ENCODE measurements around the gene CDH15. TPM values are rescaled to one million over a fixed set of nuclear protein-coding genes. Genes with fewer than 3 reads are reported as not detected.
A peak's percentile ranks its signal among the peaks of the same experiment; 100 is the strongest.
"Not testable (repeated sequence)": the region's sequence is repeated elsewhere in the genome, so short reads cannot be mapped to it uniquely, and the experiment has no call there.

The CDH15 gene
- total RNA-seq, 2 experiments from 2014 or later, result not detected

DNA sequence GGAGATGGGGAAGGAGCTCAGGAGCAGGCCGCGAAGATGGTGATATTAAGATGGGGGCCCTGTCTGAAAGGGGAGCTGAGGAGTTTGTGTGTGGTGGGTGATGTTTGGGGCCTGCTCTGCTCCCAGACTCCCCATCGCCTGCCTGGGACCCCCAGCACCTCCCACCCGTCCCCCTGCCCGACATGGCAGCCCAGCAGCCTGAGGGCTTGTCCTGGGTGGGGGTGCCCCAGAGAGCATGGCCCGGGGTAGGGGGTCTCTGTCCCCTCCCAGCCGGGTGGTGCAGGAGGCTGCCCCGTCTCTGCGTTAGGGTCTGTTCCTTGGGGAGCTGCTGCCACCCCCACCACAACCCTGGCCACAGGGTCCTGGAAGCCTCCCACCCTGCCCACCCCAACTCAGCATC is 5.2 kb downstream of the CDH15 start:
- no peaks in the 10 kb centered on the region for H3K36me3 Mint-ChIP-seq
- H3K4me3 Mint-ChIP-seq, result no peak overlapping the region
- CTCF ChIA-PET, result no interaction called here
- H3K9me3 Mint-ChIP-seq (ENCODE audit: low read depth), result no peaks in the 10 kb centered on the region
- DNase-seq, result no peak
- ATAC-seq, result no peak
- H3K27ac Mint-ChIP-seq, result no peak overlapping the region
- no peaks in the 10 kb centered on the region for H3K27me3 Mint-ChIP-seq
- no peaks in the 10 kb centered on the region for H3K4me1 Mint-ChIP-seq

GRCh38 chr16:89177501-89177900 is 6.0 kb downstream of the CDH15 start:
- H3K27me3 Mint-ChIP-seq, result no peaks in the 10 kb centered on the region
- H3K27ac Mint-ChIP-seq, result no peak overlapping the region
- DNase-seq, result no peak
- no peak overlapping the region for H3K4me3 Mint-ChIP-seq
- CTCF ChIA-PET, result no interaction called here
- no peak for ATAC-seq
- H3K9me3 Mint-ChIP-seq (ENCODE audit: low read depth), result no peaks in the 10 kb centered on the region
- no peaks in the 10 kb centered on the region for H3K36me3 Mint-ChIP-seq
- H3K4me1 Mint-ChIP-seq, result no peaks in the 10 kb centered on the region

- Mint-ChIP-seq H3K4me3 (no peak overlapping the region), H3K27ac (no peak overlapping the region), H3K27me3 (no peaks in the 10 kb centered on the region), H3K36me3 (no peaks in the 10 kb centered on the region), H3K9me3 (ENCODE audit: low read depth) (no peaks in the 10 kb centered on the region), H3K4me1 (no peaks in the 10 kb centered on the region)
- CTCF ChIA-PET, result no interaction called here
- no peak for ATAC-seq
- DNase-seq, result no peak
Observed at GRCh38 chr16:89178453-89179147, 7.1 kb downstream of the CDH15 start.

GRCh38 chr16:89179148-89179484 is 7.6 kb downstream of the CDH15 start:
- no peaks in the 10 kb centered on the region for H3K9me3 Mint-ChIP-seq (ENCODE audit: low read depth)
- DNase-seq, result no peak
- no peak overlapping the region for H3K27ac Mint-ChIP-seq
- no peak overlapping the region for H3K4me3 Mint-ChIP-seq
- no peaks in the 10 kb centered on the region for H3K27me3 Mint-ChIP-seq
- H3K36me3 Mint-ChIP-seq, result no peaks in the 10 kb centered on the region
- CTCF ChIA-PET, result no interaction called here
- no peak for ATAC-seq
- no peaks in the 10 kb centered on the region for H3K4me1 Mint-ChIP-seq

DNA sequence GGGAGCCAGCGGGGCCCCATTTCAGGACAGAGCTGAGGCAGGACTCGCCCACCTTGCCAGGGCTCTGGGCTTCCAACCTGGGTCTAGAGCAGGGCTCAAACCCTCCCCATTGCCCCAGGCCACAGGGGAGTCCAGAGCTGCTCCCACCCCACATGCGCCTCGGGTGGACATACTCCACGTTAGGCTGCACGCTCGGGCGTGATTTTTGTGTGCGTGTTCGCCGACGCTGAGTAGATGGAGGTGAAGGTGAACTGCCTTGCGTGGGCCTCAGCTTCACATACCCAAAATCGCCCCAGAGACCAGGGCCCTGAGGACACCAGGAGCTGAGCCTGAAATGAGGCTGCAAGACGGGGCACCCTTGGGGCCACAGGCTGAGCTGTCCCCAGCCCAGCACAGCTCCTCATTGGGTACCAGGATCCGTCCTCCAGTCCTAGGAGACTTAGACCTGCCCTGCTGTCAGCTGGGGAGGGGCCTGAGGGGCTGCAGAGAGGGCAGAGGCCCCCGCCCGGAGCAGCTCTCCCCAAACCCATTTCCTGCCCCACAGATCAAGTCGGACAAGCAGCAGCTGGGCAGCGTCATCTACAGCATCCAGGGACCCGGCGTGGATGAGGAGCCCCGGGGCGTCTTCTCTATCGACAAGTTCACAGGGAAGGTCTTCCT is 8.2 kb downstream of the CDH15 start:
- no peaks in the 10 kb centered on the region for H3K9me3 Mint-ChIP-seq (ENCODE audit: low read depth)
- DNase-seq, result no peak
- H3K27ac Mint-ChIP-seq, result no peak overlapping the region
- no peak overlapping the region for H3K4me3 Mint-ChIP-seq
- no peaks in the 10 kb centered on the region for H3K36me3 Mint-ChIP-seq
- no peaks in the 10 kb centered on the region for H3K4me1 Mint-ChIP-seq
- CTCF ChIA-PET, result no interaction called here
- no peaks in the 10 kb centered on the region for H3K27me3 Mint-ChIP-seq
- no peak for ATAC-seq

- CTCF ChIA-PET, result no interaction called here
- H3K27me3 Mint-ChIP-seq, result no peaks in the 10 kb centered on the region
- H3K4me1 Mint-ChIP-seq, result no peaks in the 10 kb centered on the region
- no peak overlapping the region for H3K27ac Mint-ChIP-seq
- no peaks in the 10 kb centered on the region for H3K36me3 Mint-ChIP-seq
- H3K4me3 Mint-ChIP-seq, result no peak overlapping the region
- DNase-seq (no peak), ATAC-seq (no peak)
- H3K9me3 Mint-ChIP-seq (ENCODE audit: low read depth), result no peaks in the 10 kb centered on the region
Observed at GRCh38 chr16:89183463-89183862, 11.9 kb downstream of the CDH15 start.

- H3K4me1 Mint-ChIP-seq, result no peaks in the 10 kb centered on the region
- no peaks in the 10 kb centered on the region for H3K36me3 Mint-ChIP-seq
- no peak overlapping the region for H3K4me3 Mint-ChIP-seq
- DNase-seq, result no peak
- CTCF ChIA-PET, result no interaction called here
- no peak for ATAC-seq
- no peak overlapping the region for H3K27ac Mint-ChIP-seq
- no peaks in the 10 kb centered on the region for H3K9me3 Mint-ChIP-seq (ENCODE audit: low read depth)
- H3K27me3 Mint-ChIP-seq, result no peaks in the 10 kb centered on the region
Observed at GRCh38 chr16:89183975-89184676, 12.6 kb downstream of the CDH15 start.

DNA sequence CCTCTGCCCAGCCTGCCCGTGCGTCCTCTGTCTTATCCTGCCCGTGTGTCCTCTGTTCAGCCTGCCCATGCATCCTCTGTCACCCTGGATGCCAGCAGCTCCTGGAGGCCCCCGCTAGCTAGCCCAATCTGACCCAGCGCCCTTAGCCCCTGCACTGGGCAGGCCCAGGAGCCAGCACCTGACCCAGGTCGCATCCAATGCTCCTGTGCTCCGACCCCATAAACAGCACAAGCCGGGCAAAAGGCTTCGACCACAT is 13.1 kb downstream of the CDH15 start:
- no peaks in the 10 kb centered on the region for H3K9me3 Mint-ChIP-seq (ENCODE audit: low read depth)
- DNase-seq (no peak), ATAC-seq (no peak)
- H3K4me1 Mint-ChIP-seq, result no peaks in the 10 kb centered on the region
- no peaks in the 10 kb centered on the region for H3K36me3 Mint-ChIP-seq
- no peaks in the 10 kb centered on the region for H3K27me3 Mint-ChIP-seq
- no peak overlapping the region for H3K27ac Mint-ChIP-seq
- H3K4me3 Mint-ChIP-seq, result no peak overlapping the region
- CTCF ChIA-PET, result no interaction called here

DNA sequence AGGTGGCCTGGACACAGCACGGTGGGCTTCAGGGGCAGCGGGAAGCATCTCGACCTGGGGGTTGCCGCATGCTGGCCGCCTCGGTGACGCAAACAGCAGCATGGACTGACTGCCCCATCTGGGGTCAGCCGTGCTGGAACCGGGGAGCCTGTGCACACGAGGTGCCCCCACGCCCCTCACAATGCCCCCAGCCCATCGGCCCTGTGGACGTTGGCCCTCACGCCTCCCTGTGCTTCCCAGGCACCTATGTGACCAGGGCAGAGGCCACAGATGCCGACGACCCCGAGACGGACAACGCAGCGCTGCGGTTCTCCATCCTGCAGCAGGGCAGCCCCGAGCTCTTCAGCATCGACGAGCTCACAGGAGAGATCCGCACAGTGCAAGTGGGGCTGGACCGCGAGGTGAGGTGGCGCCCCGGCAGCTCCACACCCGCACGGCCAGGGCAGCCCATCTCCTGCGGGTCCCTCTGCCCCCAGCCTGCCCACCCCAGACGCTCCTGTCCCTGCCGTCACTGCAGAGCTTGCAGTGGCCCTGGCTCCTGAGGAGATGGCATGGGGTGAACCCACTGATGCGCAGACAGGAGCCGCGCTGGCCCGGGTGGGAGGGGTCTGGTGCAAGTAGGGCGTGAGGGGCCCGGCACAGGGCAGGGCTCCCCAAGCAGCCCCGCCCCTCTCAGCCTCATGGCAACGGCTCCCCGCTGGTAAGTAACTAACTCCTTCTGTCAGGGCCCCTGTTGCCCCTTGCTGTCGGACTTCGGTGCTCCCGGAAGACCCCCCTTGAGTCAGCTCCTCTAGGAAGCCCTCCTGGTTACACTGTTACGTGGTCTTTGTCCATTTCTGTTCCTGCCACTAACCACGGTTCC is 13.6 kb downstream of the CDH15 start:
- Mint-ChIP-seq H3K27ac (no peak overlapping the region), H3K36me3 (no peaks in the 10 kb centered on the region), H3K9me3 (ENCODE audit: low read depth) (no peaks in the 10 kb centered on the region), H3K4me1 (no peaks in the 10 kb centered on the region), H3K4me3 (no peak overlapping the region), H3K27me3 (no peaks in the 10 kb centered on the region)
- CTCF ChIA-PET, result no interaction called here
- ATAC-seq (peak; percentile 40), DNase-seq (peak; percentile 62)

- H3K9me3 Mint-ChIP-seq (ENCODE audit: low read depth); H3K4me3 Mint-ChIP-seq; ATAC-seq; H3K4me1 Mint-ChIP-seq; H3K27me3 Mint-ChIP-seq; H3K27ac Mint-ChIP-seq; CTCF ChIA-PET; H3K36me3 Mint-ChIP-seq: not testable (repeated sequence)
- peak; percentile 40 for DNase-seq
Observed at GRCh38 chr16:89185887-89186592, 14.5 kb downstream of the CDH15 start.

GRCh38 chr16:89186593-89187031 is 15.1 kb downstream of the CDH15 start:
- H3K4me3 Mint-ChIP-seq; H3K9me3 Mint-ChIP-seq (ENCODE audit: low read depth); ATAC-seq; H3K27me3 Mint-ChIP-seq; H3K27ac Mint-ChIP-seq; H3K36me3 Mint-ChIP-seq; H3K4me1 Mint-ChIP-seq; CTCF ChIA-PET: not testable (repeated sequence)
- peak; percentile 39 for DNase-seq

GRCh38 chr16:89187032-89187769 is 15.7 kb downstream of the CDH15 start:
- H3K4me3 Mint-ChIP-seq, result no peak overlapping the region
- CTCF ChIA-PET, result interaction anchor here (1.3 kb wide), 1 partner anchor 29 kb away, joined by 3 read pairs; no protein-coding TSS in a partner anchor
- no peaks in the 10 kb centered on the region for H3K27me3 Mint-ChIP-seq
- H3K27ac Mint-ChIP-seq, result no peak overlapping the region
- peak; percentile 57 for ATAC-seq
- no peaks in the 10 kb centered on the region for H3K36me3 Mint-ChIP-seq
- DNase-seq, result peak; percentile 64
- no peaks in the 10 kb centered on the region for H3K4me1 Mint-ChIP-seq
- H3K9me3 Mint-ChIP-seq (ENCODE audit: low read depth), result no peaks in the 10 kb centered on the region

Measured in activated CD8-positive, alpha-beta memory T cell treated with anti-CD3 and anti-CD28 coated beads, Interleukin-2, amount 10 ng/mL, durations not matched to agents 7 days and 5 days (primary cell).